ENCODE results near the gene TPM2.

Gene TPM2

GRCh38 chr9:35717132-35717870 is 27.6 kb upstream of the TPM2 start:
- DNase-seq, result no peak

- no peak for DNase-seq
Observed at GRCh38 chr9:35716230-35716629, 26.5 kb upstream of the TPM2 start.

- no peak for DNase-seq
Observed at GRCh38 chr9:35714579-35715252, 25.0 kb upstream of the TPM2 start.

GRCh38 chr9:35714123-35714522 is 24.4 kb upstream of the TPM2 start:
- DNase-seq, result no peak

- no peak for DNase-seq
Observed at GRCh38 chr9:35713578-35713977, 23.9 kb upstream of the TPM2 start.

- no peak for DNase-seq
Observed at GRCh38 chr9:35712762-35713400, 23.2 kb upstream of the TPM2 start.

DNA sequence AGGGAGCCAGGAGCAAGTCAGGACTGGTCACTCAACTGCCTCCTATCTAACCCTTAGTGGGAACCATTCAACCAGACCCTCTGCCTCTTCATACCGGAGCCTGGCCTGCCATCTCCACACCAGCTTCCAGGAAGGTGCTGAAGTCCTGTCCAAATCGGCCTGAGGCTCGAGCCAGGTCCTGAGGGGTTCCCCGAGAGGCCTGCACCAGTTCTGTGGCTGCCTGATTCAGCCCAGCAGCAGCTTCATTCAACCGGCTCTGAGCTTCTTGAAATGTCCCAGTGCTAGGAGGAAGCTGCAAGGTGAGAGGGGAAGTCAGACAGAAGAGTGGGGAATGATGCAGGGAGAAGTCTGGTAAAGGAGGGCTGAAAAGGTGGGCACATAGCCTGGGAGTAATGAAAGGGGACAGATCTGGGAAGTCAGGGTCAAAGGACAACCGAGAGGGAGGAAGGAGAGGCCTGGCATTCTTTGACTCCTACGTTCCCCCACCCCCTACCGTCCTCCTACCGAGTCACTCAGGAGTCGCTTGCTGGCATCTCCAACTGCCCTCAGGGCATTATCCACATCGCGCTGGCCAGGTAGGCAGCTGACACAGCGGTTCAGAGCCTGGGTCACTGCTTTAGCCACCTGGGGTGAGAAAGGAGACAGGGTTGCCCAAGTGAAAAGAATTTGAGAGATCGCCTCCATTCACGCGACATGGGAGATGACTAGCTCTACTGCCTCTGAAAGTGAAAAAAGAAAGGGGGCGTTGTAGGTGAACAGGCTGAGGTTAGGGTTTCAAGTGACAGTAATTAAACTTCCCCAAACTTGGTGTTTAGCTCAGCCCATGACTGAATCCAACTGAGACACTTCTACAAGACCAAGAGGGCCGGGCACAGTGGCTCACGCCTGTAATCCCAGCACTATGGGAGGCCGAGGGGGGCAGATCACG is 22.0 kb upstream of the TPM2 start:
- DNase-seq, result no peak

GRCh38 chr9:35710818-35711500 is 21.2 kb upstream of the TPM2 start:
- DNase-seq, result no peak

GRCh38 chr9:35708146-35708545 is 18.4 kb upstream of the TPM2 start:
- no peak for DNase-seq

DNA sequence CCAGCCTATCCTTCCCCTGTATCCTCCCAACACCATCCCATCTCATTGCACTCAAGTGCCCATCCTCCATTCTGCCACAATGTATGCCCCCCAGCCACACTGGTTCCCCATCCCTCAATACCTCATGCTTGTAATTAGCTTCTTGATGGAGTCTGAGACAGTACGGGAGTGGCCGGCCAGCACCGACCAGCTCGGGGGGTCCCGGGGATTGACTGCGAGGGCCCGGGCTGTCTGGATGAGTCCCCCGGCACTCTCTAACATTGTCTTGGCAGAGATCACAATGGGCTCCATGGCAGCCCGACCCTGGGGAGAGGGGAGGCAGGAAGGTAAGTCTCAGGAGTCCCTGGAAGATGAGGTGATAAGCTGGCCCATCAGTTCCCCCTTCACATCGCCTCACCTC is 17.2 kb upstream of the TPM2 start:
- DNase-seq, result no peak

- DNase-seq, result no peak
Observed at GRCh38 chr9:35705836-35706430, 16.2 kb upstream of the TPM2 start.

GRCh38 chr9:35705372-35705771 is 15.6 kb upstream of the TPM2 start:
- no peak for DNase-seq

DNA sequence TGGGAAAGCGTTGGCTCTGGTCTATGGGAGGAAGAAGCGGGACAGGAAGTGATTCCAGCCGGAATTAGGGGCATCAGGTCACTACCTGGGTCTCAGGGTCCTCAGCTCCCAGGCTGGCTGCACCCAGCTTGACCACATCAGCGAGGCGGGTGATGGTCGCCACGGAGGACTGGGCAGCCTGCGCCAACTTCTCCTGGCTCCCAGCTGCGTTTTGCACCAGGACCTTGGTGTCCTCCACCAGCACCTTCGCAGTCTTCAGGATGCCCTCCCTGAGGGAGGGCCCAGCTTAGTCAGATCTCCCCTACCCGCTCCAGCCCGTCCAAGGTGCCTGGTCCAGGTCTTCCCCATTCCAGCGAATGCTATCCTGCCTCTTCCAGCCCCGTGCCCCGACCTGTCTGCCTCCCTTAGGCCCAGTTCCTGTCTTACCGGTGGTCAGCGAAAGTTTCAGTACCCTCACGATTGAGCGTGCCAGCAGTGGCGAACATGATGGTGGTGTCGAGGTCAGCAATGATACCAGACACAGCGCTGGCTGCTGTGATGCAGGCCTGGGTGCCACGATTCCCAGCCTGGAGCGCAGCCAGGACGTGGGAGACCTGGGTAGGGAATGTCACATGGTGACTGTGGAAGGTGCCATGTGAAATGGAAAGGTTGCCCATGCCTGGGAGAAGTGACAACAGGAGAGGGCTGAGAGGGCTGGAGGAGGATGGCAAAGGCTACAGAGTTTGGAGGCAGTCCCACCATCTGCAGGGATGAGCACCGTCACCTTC is 14.4 kb upstream of the TPM2 start:
- no peak for DNase-seq

DNA sequence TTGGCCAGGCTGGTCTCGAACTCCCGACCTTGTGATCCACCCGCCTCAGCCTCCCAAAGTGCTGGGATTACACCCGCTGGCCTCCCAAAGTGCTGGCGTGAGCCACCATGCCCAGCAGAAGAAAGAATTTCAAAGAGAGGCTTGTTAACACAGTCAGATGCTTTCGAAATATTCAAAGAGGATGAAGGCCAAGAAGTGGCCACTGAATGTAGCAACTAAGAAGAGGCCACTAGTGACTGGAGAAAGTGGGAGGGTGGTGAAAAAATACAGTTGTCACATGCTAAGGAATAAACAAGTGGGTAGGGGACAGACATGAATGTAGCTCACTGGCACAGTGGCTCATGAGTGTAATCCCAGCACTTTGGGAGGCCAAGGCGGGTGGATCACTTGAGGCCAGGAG is 13.0 kb upstream of the TPM2 start:
- DNase-seq, result peak in 1 of 2 donors; percentile 34

GRCh38 chr9:35700942-35701341 is 11.2 kb upstream of the TPM2 start:
- no peak for DNase-seq

- no peak for DNase-seq
Observed at GRCh38 chr9:35700031-35700430, 10.3 kb upstream of the TPM2 start.

DNA sequence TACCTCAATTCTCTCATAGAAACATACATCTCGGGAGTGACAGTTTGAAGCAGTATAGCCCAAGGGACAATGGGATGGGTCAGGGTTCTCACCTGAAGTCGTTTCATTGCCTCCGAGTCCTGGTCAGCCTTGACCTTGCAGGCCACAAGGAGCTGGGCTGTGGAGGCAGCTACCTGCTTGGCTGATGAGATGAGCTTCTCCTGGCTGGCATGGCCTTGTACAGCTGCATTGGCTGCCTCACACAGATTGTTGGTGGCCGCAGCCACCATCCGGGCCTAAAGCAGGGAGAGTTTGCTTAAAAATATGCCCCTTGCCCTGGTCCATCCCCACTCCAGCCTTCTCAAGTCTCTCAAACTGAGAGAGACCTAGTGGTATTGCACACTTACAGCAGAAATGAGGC is 8.5 kb upstream of the TPM2 start:
- no peak for DNase-seq

DNA sequence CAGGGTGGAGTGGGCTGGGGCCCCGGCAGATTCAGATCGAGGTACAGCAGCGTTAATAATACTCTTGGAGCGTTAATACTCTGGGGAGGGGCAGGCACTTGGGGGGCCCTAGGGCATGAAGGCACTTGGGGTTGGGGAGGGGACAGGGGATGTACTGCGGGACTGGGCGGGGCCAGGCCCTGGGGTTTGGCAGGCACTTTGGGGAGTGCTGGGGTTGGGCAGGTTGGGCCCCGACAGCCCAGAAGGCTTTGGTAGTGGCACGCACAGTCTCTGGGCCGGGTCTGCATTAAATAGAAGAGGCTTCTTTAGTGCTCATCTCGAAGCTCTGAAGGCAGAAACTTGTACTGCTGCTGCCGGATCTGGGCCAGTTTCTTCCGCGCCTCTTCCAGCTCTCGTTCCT is 7.8 kb upstream of the TPM2 start:
- no peak for DNase-seq

GRCh38 chr9:35696520-35697215 is 6.9 kb upstream of the TPM2 start:
- peak in 1 of 2 donors; percentile 38 for DNase-seq

- no peak for DNase-seq
Observed at GRCh38 chr9:35695943-35696401, 6.2 kb upstream of the TPM2 start.

Measured in inflammatory macrophage treated with lipopolysaccharide for 1 hour (primary cell).